ENCODE results near the gene DNAH9.

Gene DNAH9

DNA sequence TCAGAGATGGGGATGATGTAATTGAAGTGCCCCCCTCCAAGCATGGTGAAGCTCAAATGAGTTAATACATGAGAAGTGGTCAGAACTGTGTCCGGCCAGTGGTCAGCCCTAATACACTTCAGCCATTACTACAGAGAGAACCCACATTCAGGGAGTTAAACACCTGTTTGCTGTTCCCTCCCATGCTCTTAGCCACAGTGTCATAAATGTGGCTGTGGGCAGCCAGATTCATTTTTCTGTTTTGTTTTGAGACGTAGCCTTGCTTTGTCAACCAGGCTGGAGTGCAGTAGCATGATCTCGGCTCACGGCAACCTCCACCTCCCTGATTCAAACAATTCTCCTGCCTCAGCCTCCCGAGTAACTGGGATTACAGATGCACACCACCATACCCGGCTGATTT lies 139.9 kb downstream of the DNAH9 start:
- no peaks in the 10 kb centered on the region for H3K79me2 ChIP-seq (ENCODE audit: insufficient read depth, low read length)
- H3K9me3 ChIP-seq (ENCODE audit: insufficient read depth, low read length, severe bottlenecking), result no peaks in the 10 kb centered on the region
- no peak overlapping the region for H3K4me2 ChIP-seq (ENCODE audit: insufficient read depth, low read length)
- H2AFZ ChIP-seq (ENCODE audit: low read depth, low read length), result no peak overlapping the region
- no peaks in the 10 kb centered on the region for H4K20me1 ChIP-seq (ENCODE audit: insufficient read depth, low read length)
- H3K36me3 ChIP-seq (ENCODE audit: insufficient read depth, low read length), result no peaks in the 10 kb centered on the region
- H3K4me3 ChIP-seq (ENCODE audit: low read depth in 1 of 2, low read length in 2 of 2), result no peak overlapping the region
- DNase-seq (no peak), ATAC-seq (ENCODE audit: insufficient read depth, low read depth) (no peak)
- H3K4me1 ChIP-seq (ENCODE audit: insufficient read depth, low read length), result no peaks in the 10 kb centered on the region
- H3K9ac ChIP-seq (ENCODE audit: low read depth, low read length), result no peak overlapping the region
- H3K27me3 ChIP-seq (ENCODE audit: insufficient read depth, low read length, poor library complexity), result no peaks in the 10 kb centered on the region
- no peak overlapping the region for H3K27ac ChIP-seq (ENCODE audit: low read length)
- TF ChIP-seq EZH2 (IDR thresholded peaks at IDR 0.05; ENCODE audit: borderline replicate concordance, low read depth, low read length, severe bottlenecking), result no peak
- TF ChIP-seq, protein P1, sequence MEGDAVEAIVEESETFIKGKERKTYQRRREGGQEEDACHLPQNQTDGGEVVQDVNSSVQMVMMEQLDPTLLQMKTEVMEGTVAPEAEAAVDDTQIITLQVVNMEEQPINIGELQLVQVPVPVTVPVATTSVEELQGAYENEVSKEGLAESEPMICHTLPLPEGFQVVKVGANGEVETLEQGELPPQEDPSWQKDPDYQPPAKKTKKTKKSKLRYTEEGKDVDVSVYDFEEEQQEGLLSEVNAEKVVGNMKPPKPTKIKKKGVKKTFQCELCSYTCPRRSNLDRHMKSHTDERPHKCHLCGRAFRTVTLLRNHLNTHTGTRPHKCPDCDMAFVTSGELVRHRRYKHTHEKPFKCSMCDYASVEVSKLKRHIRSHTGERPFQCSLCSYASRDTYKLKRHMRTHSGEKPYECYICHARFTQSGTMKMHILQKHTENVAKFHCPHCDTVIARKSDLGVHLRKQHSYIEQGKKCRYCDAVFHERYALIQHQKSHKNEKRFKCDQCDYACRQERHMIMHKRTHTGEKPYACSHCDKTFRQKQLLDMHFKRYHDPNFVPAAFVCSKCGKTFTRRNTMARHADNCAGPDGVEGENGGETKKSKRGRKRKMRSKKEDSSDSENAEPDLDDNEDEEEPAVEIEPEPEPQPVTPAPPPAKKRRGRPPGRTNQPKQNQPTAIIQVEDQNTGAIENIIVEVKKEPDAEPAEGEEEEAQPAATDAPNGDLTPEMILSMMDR (IDR thresholded peaks at IDR 0.05; ENCODE audit: borderline replicate concordance, extremely low read depth, low read length, poor library complexity, severe bottlenecking), result no peak

DNA sequence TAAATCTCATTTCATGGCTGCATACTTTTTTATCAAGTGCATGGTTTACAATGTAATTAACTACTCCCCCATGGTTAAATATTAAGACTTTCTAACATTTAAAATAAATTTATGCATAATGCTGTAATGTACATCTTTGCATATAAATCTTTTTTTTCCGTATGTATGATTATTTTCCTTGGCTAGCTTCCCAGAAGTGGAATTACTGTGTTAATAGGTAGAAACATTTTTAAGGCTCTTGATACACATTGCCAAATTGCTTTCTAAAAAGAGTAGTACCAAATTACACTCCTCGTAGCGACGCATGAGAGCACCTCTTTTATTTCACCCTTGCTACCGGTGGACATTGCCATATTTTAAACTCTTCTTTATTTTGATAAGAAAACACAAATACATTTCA lies 141.1 kb downstream of the DNAH9 start:
- H2AFZ ChIP-seq (ENCODE audit: low read depth, low read length), result no peak overlapping the region
- no peaks in the 10 kb centered on the region for H3K27me3 ChIP-seq (ENCODE audit: insufficient read depth, low read length, poor library complexity)
- no peaks in the 10 kb centered on the region for H3K36me3 ChIP-seq (ENCODE audit: insufficient read depth, low read length)
- H3K9me3 ChIP-seq (ENCODE audit: insufficient read depth, low read length, severe bottlenecking), result no peaks in the 10 kb centered on the region
- H3K79me2 ChIP-seq (ENCODE audit: insufficient read depth, low read length), result no peaks in the 10 kb centered on the region
- H4K20me1 ChIP-seq (ENCODE audit: insufficient read depth, low read length), result no peaks in the 10 kb centered on the region
- no peak for ATAC-seq (ENCODE audit: insufficient read depth, low read depth)
- no peak overlapping the region for H3K9ac ChIP-seq (ENCODE audit: low read depth, low read length)
- H3K4me2 ChIP-seq (ENCODE audit: insufficient read depth, low read length), result no peak overlapping the region
- no peak for DNase-seq
- H3K4me1 ChIP-seq (ENCODE audit: insufficient read depth, low read length), result no peaks in the 10 kb centered on the region
- no peak overlapping the region for H3K4me3 ChIP-seq (ENCODE audit: low read depth in 1 of 2, low read length in 2 of 2)
- H3K27ac ChIP-seq (ENCODE audit: low read length), result no peak overlapping the region
- TF ChIP-seq EZH2 (IDR thresholded peaks at IDR 0.05; ENCODE audit: borderline replicate concordance, low read depth, low read length, severe bottlenecking), result no peak
- TF ChIP-seq, protein P1 (IDR thresholded peaks at IDR 0.05; ENCODE audit: borderline replicate concordance, extremely low read depth, low read length, poor library complexity, severe bottlenecking), result no peak

DNA sequence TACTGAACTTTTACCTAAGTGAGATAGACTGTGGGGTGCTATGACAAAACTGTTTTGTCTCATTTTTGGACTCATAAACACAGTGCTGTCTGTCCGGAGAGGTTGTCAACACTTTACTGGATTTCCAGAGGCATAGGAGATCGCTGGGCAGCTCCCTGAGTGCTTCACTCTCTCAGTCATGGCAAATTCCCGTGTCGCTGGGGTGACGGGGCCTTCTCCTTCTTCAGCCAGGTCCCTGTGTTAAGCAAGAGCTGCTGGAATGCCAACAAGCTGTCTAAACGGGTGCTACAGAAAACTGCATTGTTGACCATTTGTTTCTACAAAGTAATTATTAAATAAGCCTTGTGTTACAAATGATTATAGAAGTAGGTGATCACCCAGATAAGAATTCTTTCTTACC lies 141.6 kb downstream of the DNAH9 start:
- no peak for TF ChIP-seq EZH2 (IDR thresholded peaks at IDR 0.05; ENCODE audit: borderline replicate concordance, low read depth, low read length, severe bottlenecking)
- TF ChIP-seq, protein P1 (IDR thresholded peaks at IDR 0.05; ENCODE audit: borderline replicate concordance, extremely low read depth, low read length, poor library complexity, severe bottlenecking), result no peak
- ATAC-seq (ENCODE audit: insufficient read depth, low read depth) (no peak), DNase-seq (no peak)
- H3K36me3 ChIP-seq (ENCODE audit: insufficient read depth, low read length), result no peaks in the 10 kb centered on the region
- H3K27ac ChIP-seq (ENCODE audit: low read length), result no peak overlapping the region
- no peaks in the 10 kb centered on the region for H3K9me3 ChIP-seq (ENCODE audit: insufficient read depth, low read length, severe bottlenecking)
- H4K20me1 ChIP-seq (ENCODE audit: insufficient read depth, low read length), result no peaks in the 10 kb centered on the region
- no peaks in the 10 kb centered on the region for H3K4me1 ChIP-seq (ENCODE audit: insufficient read depth, low read length)
- H2AFZ ChIP-seq (ENCODE audit: low read depth, low read length), result no peak overlapping the region
- H3K9ac ChIP-seq (ENCODE audit: low read depth, low read length), result no peak overlapping the region
- no peak overlapping the region for H3K4me3 ChIP-seq (ENCODE audit: low read depth in 1 of 2, low read length in 2 of 2)
- no peaks in the 10 kb centered on the region for H3K79me2 ChIP-seq (ENCODE audit: insufficient read depth, low read length)
- no peaks in the 10 kb centered on the region for H3K27me3 ChIP-seq (ENCODE audit: insufficient read depth, low read length, poor library complexity)
- no peak overlapping the region for H3K4me2 ChIP-seq (ENCODE audit: insufficient read depth, low read length)

DNA sequence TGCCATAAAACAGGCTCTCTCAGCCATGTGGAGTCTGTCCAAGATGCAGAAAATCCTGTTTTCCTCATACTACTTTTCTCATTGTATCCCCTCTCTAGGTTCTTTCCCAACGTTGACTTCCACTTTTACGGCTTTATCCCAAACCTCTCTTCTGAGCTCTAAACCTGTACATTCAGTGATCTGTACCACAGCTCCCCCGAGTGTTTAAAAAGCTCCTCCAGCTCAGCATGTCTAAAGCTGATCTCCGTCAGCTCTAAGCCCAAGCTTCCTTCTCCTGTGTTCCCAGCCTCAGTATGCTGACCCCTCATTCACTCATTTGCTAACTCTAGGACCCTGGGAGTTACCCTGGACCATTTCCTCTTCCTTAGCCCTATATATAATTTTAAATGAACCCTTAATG lies 144.6 kb downstream of the DNAH9 start:
- H3K27me3 ChIP-seq (ENCODE audit: insufficient read depth, low read length, poor library complexity), result no peaks in the 10 kb centered on the region
- ATAC-seq (ENCODE audit: insufficient read depth, low read depth) (no peak), DNase-seq (no peak)
- H3K9ac ChIP-seq (ENCODE audit: low read depth, low read length), result no peak overlapping the region
- H3K27ac ChIP-seq (ENCODE audit: low read length), result no peak overlapping the region
- H3K4me1 ChIP-seq (ENCODE audit: insufficient read depth, low read length), result no peaks in the 10 kb centered on the region
- H3K4me3 ChIP-seq (ENCODE audit: low read depth in 1 of 2, low read length in 2 of 2), result no peak overlapping the region
- no peaks in the 10 kb centered on the region for H4K20me1 ChIP-seq (ENCODE audit: insufficient read depth, low read length)
- no peaks in the 10 kb centered on the region for H3K36me3 ChIP-seq (ENCODE audit: insufficient read depth, low read length)
- peaks cover 3% of the 10 kb centered on the region for H3K9me3 ChIP-seq (ENCODE audit: insufficient read depth, low read length, severe bottlenecking)
- TF ChIP-seq, protein P1 (IDR thresholded peaks at IDR 0.05; ENCODE audit: borderline replicate concordance, extremely low read depth, low read length, poor library complexity, severe bottlenecking), result no peak
- no peak for TF ChIP-seq EZH2 (IDR thresholded peaks at IDR 0.05; ENCODE audit: borderline replicate concordance, low read depth, low read length, severe bottlenecking)
- H3K4me2 ChIP-seq (ENCODE audit: insufficient read depth, low read length), result no peak overlapping the region
- no peaks in the 10 kb centered on the region for H3K79me2 ChIP-seq (ENCODE audit: insufficient read depth, low read length)
- H2AFZ ChIP-seq (ENCODE audit: low read depth, low read length), result no peak overlapping the region

All from DND-41 (cell line).